Hypothalamus (tissue), 51 donors: ENCODE results near the gene ADAMTSL2.
"Not testable (repeated sequence)": the region's sequence is repeated elsewhere in the genome, so short reads cannot be mapped to it uniquely, and the experiment has no call there.

Experiments used
- DNase-seq, 51 donors: peaks; one replicate each; lab custom pipeline; 2025; lab: John Stamatoyannopoulos, UW

Gene ADAMTSL2

DNA sequence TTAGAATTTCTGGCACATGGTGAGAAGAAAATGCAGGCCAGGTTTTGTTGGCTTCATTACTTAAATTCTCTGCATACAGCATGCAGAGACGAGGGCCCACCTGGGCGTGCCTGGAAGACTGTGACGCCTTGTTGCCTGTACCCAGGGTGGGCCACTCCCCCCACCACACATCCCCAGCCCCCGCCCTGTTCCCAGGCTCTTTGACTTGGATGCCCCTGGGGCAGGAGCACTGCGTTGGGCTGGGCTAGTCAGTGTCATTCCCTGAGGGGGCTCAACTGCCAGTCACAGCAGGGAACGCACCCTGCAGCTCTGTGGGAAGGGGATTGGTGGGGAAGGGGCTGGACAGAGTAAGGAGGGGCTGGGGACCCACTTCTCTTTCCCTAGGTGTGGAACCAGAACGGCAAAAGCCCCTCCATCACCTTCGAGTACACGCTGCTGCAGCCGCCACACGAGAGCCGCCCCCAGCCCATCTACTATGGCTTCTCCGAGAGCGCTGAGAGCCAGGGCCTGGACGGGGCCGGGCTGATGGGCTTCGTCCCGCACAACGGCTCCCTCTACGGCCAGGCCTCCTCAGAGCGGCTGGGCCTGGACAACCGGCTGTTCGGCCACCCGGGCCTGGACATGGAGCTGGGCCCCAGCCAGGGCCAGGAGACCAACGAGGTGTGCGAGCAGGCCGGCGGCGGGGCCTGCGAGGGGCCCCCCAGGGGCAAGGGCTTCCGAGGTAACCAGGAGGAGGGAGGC lies 19.6 kb downstream of the ADAMTSL2 start:
- no peak for DNase-seq

DNA sequence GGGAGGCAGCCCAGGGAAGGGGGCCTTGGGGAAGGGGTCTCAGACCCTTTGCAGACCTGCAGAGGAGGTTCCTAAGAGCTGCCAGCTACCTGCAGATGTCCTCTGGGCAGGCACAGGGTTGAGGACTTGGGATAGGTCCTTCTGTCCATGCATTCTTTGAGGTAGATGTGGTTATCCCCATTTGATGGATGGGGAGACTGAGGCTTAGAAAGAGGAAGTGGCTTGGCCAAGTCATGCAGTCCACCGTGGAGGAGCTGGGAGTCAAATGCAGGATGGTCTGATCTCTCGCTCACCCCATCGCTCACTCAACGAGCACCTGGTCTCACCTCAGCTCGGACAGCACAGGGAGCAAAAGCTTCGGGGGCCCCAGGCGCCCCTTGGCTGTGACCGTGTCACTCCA lies 20.2 kb downstream of the ADAMTSL2 start:
- no peak for DNase-seq

DNA sequence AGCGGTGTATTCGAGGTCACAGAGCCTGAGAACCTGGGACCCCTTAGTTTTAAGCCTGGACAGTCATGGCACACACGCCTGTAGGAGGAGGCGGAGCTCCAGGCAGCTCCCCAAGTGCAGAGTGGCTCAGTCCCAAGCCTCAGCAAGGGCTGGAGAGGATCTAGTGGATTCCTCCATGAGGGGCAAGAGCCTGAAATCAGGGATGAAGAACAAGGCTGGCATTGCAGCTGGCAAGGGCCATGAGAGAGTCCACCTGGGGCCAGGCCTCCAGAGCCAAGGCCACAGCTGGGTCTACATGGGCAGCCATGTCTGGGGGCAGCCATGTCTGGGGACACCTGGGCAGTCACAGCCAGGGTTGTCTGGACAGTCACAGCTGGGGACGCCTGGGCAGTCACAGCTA lies 21.9 kb downstream of the ADAMTSL2 start:
- DNase-seq: no peak

DNA sequence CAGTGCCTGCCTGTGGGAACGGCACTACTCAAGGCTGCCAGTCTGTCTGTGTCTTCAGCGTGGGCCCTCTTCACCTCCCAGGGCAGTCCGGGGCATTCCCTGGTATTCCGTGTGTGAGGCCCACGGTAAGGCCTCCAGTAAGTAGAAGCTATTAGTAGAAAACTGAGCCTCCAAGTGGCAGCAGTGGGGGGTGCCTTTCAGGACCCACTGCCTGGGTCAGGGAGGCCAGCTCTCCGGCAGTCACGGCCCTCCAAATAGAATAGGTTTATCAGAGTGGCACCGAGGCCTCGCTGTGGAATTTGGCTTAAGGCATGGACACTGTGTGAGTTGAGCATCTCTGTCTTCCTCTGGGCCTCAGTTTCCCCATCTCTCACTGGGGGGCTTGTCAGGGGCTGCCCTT lies 23.1 kb downstream of the ADAMTSL2 start:
- DNase-seq: no peak

GRCh38 chr9:133558191-133559126 lies 24.0 kb downstream of the ADAMTSL2 start:
- DNase-seq: peak in 9 of 51 donors; percentile 24 to 82 (median 43)

DNA sequence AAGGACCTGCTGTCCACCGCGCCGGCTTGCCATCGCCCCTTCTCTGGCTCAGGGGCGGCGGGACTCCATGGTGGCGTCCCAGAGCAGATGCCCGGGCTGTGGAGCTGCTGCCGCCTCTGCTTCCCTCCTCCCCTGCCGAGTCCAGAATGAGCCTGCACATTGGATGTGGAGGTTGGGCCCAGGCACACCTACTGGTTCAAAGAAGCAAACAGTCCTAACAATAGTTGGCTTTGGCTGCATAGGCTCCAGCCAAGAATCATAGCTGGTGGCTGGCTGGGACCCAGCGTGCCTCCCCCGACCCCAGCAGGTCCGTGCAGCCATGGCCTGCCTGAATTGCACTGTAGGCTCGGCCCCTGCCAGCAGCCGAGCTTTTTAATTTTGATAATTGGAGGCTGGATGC lies 25.8 kb downstream of the ADAMTSL2 start:
- no peak for DNase-seq

DNA sequence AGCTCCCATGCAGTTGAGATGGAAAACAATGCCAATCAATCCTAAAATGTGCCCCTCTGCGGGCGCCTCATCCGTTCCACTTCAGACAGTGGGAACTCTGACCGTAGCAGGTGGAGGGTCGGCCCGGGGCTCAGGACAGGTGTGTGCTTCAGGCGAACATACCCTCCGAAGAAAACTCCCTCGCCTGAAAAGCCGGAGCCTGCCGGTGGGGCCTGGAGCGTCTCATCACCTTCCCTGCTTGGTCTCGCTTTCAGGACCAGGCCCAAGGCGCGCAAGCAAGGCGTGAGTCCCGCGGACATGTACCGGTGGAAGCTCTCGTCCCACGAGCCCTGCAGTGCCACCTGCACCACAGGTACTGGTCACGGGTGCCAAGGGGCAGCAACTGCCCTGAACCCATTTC lies 26.4 kb downstream of the ADAMTSL2 start:
- no peak for DNase-seq

DNA sequence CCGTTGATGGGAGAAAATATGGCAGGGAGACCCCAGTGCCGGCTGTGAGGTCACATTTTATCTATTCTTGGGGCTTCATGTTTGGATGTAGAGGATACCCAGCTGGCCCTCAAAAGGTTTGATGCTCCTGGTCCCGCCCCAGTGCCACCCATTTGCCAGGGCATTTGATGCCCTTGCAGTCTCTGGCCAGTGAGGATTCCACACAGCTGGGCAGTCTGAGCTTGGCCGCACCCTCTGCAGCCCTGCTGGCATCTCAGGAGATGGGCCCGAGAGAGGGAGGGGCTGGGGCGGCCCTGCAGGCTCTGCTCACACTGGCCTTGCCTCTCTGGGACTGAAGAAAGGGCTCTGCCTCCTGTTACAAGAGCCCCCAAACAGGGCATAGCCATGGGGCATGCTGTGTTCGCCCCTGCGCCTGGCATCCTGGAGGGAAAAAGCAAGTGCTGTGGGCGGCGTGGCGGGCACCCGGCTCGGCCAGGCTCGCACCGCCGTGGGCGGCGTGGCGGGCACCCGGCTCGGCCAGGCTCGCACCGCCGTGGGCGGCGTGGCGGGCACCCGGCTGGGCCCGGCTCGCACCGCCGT lies 27.6 kb downstream of the ADAMTSL2 start:
- no peak for DNase-seq

DNA sequence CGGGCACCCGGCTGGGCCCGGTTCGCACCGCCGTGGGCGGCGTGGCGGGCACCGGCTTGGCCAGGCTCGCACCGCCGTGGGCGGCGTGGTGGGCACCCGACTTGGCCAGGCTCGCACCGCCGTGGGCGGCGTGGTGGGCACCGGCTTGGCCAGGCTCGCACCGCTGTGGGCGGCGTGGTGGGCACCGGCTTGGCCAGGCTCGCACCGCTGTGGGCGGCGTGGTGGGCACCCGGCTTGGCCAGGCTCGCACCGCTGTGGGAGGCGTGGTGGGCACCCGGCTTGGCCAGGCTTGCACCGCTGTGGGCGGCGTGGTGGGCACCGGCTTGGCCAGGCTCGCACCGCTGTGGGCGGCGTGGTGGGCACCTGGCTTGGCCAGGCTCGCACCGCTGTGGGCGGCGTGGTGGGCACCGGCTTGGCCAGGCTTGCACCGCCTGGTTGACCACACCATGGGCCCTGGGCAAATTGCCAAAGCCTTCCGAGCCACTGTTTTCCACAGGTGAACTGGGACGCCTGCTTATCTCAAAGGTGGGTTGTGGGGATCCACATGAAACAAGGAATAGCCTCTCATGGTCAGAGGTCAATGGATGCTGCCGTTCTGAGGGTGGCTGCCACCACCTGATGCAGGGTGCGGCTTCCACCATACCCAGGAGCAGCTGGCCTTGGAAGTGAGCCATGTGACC lies 28.2 kb downstream of the ADAMTSL2 start:
- no peak for DNase-seq

- no peak for DNase-seq
Measured at GRCh38 chr9:133563291-133563796, 28.8 kb downstream of the ADAMTSL2 start.

DNA sequence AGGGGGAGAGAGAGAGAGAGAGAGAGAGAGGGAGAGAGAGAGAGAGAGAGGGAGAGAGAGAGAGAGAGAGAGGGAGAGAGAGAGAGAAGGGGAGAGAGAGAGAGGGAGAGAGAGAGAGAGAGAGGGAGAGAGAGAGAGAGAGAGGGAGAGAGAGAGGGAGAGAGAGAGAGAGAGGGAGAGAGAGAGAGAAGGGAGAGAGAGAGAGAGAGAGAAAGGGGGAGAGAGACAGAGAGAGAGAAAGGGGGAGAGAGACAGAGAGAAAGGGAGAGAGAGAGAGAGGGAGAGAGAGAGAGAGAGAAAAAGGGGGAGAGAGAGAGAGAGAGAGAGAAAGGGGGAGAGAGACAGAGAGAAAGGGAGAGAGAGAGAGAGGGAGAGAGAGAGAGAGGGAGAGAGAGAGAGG lies 29.3 kb downstream of the ADAMTSL2 start:
- not testable (repeated sequence) for DNase-seq

- no peak for DNase-seq
Measured at GRCh38 chr9:133564451-133565116, 30.1 kb downstream of the ADAMTSL2 start.

DNA sequence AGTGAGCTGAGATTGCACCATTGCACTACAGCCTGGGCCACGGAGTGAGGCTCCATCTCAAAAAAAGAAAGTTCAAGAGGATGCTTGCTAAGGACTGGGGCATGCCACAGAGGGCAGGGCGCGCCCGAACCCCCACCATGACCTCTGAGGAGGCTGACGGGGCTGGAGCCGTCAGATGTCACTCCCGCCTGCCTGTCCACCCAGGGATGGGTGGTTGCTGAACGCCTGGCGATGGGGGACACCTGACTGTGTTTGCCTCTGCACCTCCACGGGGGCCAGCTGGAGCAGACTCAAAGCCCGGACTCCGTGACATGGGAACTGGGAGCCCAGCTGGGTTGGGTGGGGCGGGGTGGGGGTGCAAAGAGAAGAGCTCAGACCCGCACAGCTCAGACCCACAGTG lies 31.9 kb downstream of the ADAMTSL2 start:
- no peak for DNase-seq

DNA sequence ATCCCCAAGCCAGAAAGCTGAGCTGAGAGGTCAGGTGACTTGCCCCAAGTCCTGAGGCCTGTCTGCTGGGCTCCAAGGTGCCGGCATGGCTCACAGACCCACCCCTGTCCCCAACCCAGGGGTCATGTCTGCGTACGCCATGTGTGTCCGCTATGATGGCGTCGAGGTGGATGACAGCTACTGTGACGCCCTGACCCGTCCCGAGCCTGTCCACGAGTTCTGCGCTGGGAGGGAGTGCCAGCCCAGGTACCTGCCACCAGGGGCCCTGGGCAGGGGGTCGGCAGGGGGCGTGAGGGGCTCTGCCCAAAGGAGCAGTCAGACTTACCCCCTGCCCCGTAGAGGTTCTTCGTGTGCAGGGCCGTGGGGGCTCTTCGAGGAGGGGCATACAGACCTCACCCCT lies 32.3 kb downstream of the ADAMTSL2 start:
- DNase-seq: no peak

GRCh38 chr9:133568186-133568585 lies 33.7 kb downstream of the ADAMTSL2 start:
- DNase-seq: no peak

- DNase-seq: no peak
Measured at GRCh38 chr9:133569121-133569785, 34.7 kb downstream of the ADAMTSL2 start.

DNA sequence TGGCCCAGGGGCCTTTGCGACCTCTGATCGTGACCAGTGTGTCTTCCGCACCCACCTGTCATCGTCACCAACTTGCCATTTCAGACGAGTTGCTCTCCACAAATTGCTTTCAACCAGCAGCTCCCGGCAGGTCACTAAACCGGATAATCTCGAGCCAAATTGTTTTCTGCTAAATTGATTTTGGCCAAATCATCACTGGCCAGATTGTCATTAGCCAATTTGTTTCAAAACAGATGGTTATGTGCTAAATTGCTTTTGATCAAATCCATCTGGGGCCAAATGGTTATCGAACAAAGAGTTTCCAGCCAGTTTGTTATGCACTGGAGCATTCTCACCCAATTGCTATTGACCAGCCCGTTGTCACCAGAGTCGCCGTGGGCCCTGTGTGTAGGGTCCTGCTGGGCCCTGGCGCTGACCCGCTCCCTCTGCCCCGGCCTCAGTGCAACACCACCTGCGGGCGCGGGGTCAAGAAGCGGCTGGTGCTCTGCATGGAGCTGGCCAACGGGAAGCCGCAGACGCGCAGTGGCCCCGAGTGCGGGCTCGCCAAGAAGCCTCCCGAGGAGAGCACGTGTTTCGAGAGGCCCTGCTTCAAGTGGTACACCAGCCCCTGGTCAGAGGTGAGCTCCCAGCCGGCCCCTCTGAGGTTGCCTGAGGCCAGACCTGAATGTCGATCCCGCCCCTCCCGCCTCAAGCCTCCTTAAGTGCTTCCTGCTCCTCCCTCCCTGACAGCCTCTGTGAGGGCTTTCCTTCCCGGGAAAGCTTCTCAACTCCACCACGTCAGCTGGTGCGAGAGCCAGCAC lies 35.6 kb downstream of the ADAMTSL2 start:
- DNase-seq: no peak

GRCh38 chr9:133570691-133571080 lies 36.2 kb downstream of the ADAMTSL2 start:
- DNase-seq: no peak

GRCh38 chr9:133571391-133571890 lies 36.9 kb downstream of the ADAMTSL2 start:
- DNase-seq: no peak
